Left hindlimb (tissue), 1 donor: Measurements from ENCODE around the gene TEX9.
A peak's percentile ranks its signal among the peaks of the same experiment; 100 is the strongest.
"Not testable (repeated sequence)": the region's sequence is repeated elsewhere in the genome, so short reads cannot be mapped to it uniquely, and the experiment has no call there.

Experiments used
- DNase-seq: peaks from one replicate; pipeline ENCODE4 v3.0.0-alpha.2; 2018

The TEX9 gene

GRCh38 chr15:56365075-56365711 lies at the start of gene TEX9:
TEX9 (plus strand) TSS chr15:56365426; CDS start chr15:56365451, 25 bp downstream.
- peak; percentile 91 for DNase-seq

GRCh38 chr15:56316561-56316960 lies 48.7 kb upstream of the TEX9 start:
- DNase-seq = not testable (repeated sequence)

GRCh38 chr15:56320316-56320715 lies 44.9 kb upstream of the TEX9 start:
- DNase-seq = no peak

- no peak for DNase-seq
Measured at GRCh38 chr15:56320861-56321260, 44.4 kb upstream of the TEX9 start.

GRCh38 chr15:56322444-56322843 lies 42.8 kb upstream of the TEX9 start:
- DNase-seq = no peak

- DNase-seq = no peak
Measured at GRCh38 chr15:56323435-56323834, 41.8 kb upstream of the TEX9 start.

- no peak for DNase-seq
Measured at GRCh38 chr15:56325186-56325585, 40.0 kb upstream of the TEX9 start.

- no peak for DNase-seq
Measured at GRCh38 chr15:56327721-56328502, 37.3 kb upstream of the TEX9 start.

- DNase-seq = no peak
Measured at GRCh38 chr15:56337084-56337725, 28.0 kb upstream of the TEX9 start.

GRCh38 chr15:56339594-56339993 lies 25.6 kb upstream of the TEX9 start:
- DNase-seq = no peak

GRCh38 chr15:56341201-56341600 lies 24.0 kb upstream of the TEX9 start:
- DNase-seq = no peak

GRCh38 chr15:56342653-56343052 lies 22.6 kb upstream of the TEX9 start:
- no peak for DNase-seq

- DNase-seq = no peak
Measured at GRCh38 chr15:56343879-56344278, 21.3 kb upstream of the TEX9 start.

- no peak for DNase-seq
Measured at GRCh38 chr15:56344336-56344735, 20.9 kb upstream of the TEX9 start.

- no peak for DNase-seq
Measured at GRCh38 chr15:56346414-56346813, 18.8 kb upstream of the TEX9 start.

GRCh38 chr15:56349554-56349953 lies 15.7 kb upstream of the TEX9 start:
- DNase-seq = no peak

- no peak for DNase-seq
Measured at GRCh38 chr15:56351353-56351752, 13.9 kb upstream of the TEX9 start.

- no peak for DNase-seq
Measured at GRCh38 chr15:56351957-56352506, 13.2 kb upstream of the TEX9 start.

- DNase-seq = no peak
Measured at GRCh38 chr15:56353119-56353518, 12.1 kb upstream of the TEX9 start.

- DNase-seq = no peak
Measured at GRCh38 chr15:56353740-56354139, 11.5 kb upstream of the TEX9 start.

GRCh38 chr15:56356616-56357015 lies 8.6 kb upstream of the TEX9 start:
- no peak for DNase-seq

GRCh38 chr15:56358604-56359003 lies 6.6 kb upstream of the TEX9 start:
- no peak for DNase-seq

GRCh38 chr15:56361987-56362386 lies 3.2 kb upstream of the TEX9 start:
- DNase-seq = no peak

GRCh38 chr15:56366211-56366610 lies 985 bp downstream of the TEX9 start:
- DNase-seq = no peak
